HepG2 (cell line): ENCODE results near the gene FOSB. TPM values are rescaled to one million over a fixed set of nuclear protein-coding genes. Genes with fewer than 3 reads are reported as not detected.

Experiments
- NBN ChIP-seq: fragments of 450-650 bp; conservative IDR thresholded peaks from 2 replicates; pipeline ENCODE4 v1.6.1; 2017
- PATZ1 ChIP-seq: sonication (generic); formaldehyde crosslinking; IDR thresholded peaks from 2 replicates; pipeline ENCODE4 v1.4.0; 2020; ENCODE audit warnings: missing genetic modification reagents
- POLR2G ChIP-seq: fragments of 200-400 bp; formaldehyde crosslinking; IDR thresholded peaks from 2 replicates; pipeline ENCODE4 v1.6.1; 2018; ENCODE audit warnings: mild to moderate bottlenecking, low read depth, low read length, moderate library complexity
- RBFOX2 ChIP-seq: fragments of 200-400 bp; formaldehyde crosslinking; IDR thresholded peaks from 2 replicates; pipeline ENCODE4 v1.6.1; 2017; ENCODE audit warnings: low read depth, mild to moderate bottlenecking, low read length
- SNAPC4 ChIP-seq: sonication (generic); formaldehyde crosslinking; IDR thresholded peaks from 2 replicates; pipeline ENCODE4 v1.4.0; 2020; ENCODE audit warnings: mild to moderate bottlenecking, missing genetic modification reagents
- ZNF292 ChIP-seq: sonication (generic); formaldehyde crosslinking; IDR thresholded peaks from 2 replicates; pipeline ENCODE4 v1.8.1; 2022; ENCODE audit warnings: mild to moderate bottlenecking, low read depth, missing genetic modification reagents, borderline replicate concordance
- ZNF512B ChIP-seq: sonication (generic); formaldehyde crosslinking; IDR thresholded peaks from 2 replicates; pipeline ENCODE4 v1.5.1; 2020; ENCODE audit warnings: missing genetic modification reagents, mild to moderate bottlenecking, borderline replicate concordance
- ZNF841 ChIP-seq: sonication (generic); formaldehyde crosslinking; IDR thresholded peaks from 2 replicates; pipeline ENCODE4 v1.8.1; 2023; ENCODE audit warnings: missing genetic modification reagents, borderline replicate concordance
- polyA plus RNA-seq, 8 experiments: library from polyadenylated mRNA; depleted of rRNA in 3 of 8; stranded (reverse) in 7 of 8; unstranded in 1 of 8; fragments of >200 nt; fragmentation: Illumina TruSeq in 4 of 8; extraction: Trizol in 4 of 8; gene quantifications; 2 replicates each; pipeline versions ENCODE4 v1.2.1 to v1.2.3, GENCODE V29; 2011 to 2016; ENCODE audit warnings: low read depth in 4 of 8, missing spikeins in 1 of 8, mixed read lengths in 1 of 8; ENCODE audit not compliant: insufficient read depth in 1 of 8
- total RNA-seq, 5 experiments: library from RNA; depleted of rRNA; stranded (reverse); fragments of >200 nt; fragmentation: Illumina TruSeq; extraction: Trizol; gene quantifications; 2 replicates each; pipeline ENCODE4 v1.2.3, GENCODE V29; 2016; ENCODE audit warnings: low read depth in 1 of 5
- TF ChIP-seq, protein P1 (sequence below): IDR thresholded peaks from 2 replicates; pipeline ENCODE4 v1.4.0; 2020; ENCODE audit warnings: mild to moderate bottlenecking, missing genetic modification reagents
- TF ChIP-seq, protein P2 (sequence below): sonication (generic); formaldehyde crosslinking; IDR thresholded peaks from 2 replicates; pipeline ENCODE4 v1.5.0; 2020; ENCODE audit warnings: mild to moderate bottlenecking, missing genetic modification reagents

FOSB gene
- total and polyA plus RNA-seq, 2 of the 13 experiments (the other 11 are each of a cell fraction or from before 2014, with no cell fraction given), result 2.8 to 6.0 TPM

DNA sequence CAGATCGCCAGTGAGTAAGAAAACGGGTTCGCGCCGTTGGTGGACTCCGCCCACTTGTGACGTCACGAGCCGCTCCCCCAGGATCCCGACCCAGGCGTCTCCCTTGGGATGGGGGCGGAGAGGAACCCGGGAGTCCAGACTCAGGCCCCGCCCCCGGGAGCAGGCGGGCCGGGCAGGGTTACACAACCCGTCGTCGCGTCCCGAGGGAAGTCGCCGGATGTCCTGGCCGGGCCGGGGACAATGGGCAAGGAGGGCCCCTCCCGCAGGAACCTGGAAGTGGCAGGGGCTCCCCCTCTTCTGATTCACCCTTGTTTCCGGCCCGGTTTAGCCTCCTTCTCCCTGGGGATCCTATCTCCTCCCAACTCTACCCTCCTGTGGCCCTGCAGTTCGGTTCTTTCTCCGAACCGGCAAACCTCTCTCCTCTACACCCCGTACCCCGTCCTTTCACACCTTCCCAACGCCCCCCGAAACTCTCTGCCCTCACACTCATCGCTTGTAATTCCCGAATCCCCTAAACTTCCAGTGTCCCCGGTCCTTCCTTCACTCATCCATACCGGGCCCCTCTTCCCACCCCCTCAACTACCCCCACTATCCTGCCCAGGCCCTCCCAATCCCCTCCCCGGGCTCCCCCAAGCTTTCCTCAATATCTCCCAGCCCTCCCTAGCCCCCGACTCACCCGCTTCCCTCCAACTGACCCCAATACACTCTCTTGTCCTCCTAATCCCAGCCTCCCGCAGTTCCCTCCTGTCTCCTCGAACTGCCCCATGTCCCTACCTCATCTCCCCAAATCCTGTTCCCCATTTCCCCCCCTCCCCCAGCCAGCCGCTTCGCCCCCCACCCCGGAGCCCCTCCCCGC is 24.1 kb upstream of the FOSB start (continued):
- TF ChIP-seq SNAPC4 (CRISPR knock-in tag) (peak; percentile 82; the same call in 1 of the 2 replicates), NBN (no peak), PATZ1 (CRISPR knock-in tag) (peak; percentile 99), ZNF841 (CRISPR knock-in tag) (no peak), POLR2G (peak; percentile 54), ZNF512B (CRISPR knock-in tag) (no peak), RBFOX2 (peak; percentile 55; the same call in 1 of the 2 replicates), ZNF292 (CRISPR knock-in tag) (0 out of 2 replicates have a peak, but pooled peaks have one; percentile 38)
- TF ChIP-seq, protein P1, sequence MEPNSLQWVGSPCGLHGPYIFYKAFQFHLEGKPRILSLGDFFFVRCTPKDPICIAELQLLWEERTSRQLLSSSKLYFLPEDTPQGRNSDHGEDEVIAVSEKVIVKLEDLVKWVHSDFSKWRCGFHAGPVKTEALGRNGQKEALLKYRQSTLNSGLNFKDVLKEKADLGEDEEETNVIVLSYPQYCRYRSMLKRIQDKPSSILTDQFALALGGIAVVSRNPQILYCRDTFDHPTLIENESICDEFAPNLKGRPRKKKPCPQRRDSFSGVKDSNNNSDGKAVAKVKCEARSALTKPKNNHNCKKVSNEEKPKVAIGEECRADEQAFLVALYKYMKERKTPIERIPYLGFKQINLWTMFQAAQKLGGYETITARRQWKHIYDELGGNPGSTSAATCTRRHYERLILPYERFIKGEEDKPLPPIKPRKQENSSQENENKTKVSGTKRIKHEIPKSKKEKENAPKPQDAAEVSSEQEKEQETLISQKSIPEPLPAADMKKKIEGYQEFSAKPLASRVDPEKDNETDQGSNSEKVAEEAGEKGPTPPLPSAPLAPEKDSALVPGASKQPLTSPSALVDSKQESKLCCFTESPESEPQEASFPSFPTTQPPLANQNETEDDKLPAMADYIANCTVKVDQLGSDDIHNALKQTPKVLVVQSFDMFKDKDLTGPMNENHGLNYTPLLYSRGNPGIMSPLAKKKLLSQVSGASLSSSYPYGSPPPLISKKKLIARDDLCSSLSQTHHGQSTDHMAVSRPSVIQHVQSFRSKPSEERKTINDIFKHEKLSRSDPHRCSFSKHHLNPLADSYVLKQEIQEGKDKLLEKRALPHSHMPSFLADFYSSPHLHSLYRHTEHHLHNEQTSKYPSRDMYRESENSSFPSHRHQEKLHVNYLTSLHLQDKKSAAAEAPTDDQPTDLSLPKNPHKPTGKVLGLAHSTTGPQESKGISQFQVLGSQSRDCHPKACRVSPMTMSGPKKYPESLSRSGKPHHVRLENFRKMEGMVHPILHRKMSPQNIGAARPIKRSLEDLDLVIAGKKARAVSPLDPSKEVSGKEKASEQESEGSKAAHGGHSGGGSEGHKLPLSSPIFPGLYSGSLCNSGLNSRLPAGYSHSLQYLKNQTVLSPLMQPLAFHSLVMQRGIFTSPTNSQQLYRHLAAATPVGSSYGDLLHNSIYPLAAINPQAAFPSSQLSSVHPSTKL (CRISPR knock-in tag), result peak; percentile 75
- TF ChIP-seq, protein P2, sequence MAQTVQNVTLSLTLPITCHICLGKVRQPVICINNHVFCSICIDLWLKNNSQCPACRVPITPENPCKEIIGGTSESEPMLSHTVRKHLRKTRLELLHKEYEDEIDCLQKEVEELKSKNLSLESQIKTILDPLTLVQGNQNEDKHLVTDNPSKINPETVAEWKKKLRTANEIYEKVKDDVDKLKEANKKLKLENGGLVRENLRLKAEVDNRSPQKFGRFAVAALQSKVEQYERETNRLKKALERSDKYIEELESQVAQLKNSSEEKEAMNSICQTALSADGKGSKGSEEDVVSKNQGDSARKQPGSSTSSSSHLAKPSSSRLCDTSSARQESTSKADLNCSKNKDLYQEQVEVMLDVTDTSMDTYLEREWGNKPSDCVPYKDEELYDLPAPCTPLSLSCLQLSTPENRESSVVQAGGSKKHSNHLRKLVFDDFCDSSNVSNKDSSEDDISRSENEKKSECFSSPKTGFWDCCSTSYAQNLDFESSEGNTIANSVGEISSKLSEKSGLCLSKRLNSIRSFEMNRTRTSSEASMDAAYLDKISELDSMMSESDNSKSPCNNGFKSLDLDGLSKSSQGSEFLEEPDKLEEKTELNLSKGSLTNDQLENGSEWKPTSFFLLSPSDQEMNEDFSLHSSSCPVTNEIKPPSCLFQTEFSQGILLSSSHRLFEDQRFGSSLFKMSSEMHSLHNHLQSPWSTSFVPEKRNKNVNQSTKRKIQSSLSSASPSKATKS, result no peak
